HEK293 (cell line): ENCODE data around the gene SRP9.

Experiments
- BCL11A ChIP-seq: fragments of 450-650 bp; formaldehyde crosslinking; IDR thresholded peaks from 2 replicates; pipeline ENCODE4 v1.5.1; 2016; ENCODE audit warnings: low read depth, missing biosample characterization, missing genetic modification characterization
- BCL11B ChIP-seq: fragments of 450-650 bp; formaldehyde crosslinking; IDR thresholded peaks from 2 replicates; pipeline ENCODE4 v1.5.1; 2016; ENCODE audit warnings: low read depth, missing biosample characterization, missing genetic modification characterization
- GLI4 ChIP-seq: fragments of 450-650 bp; formaldehyde crosslinking; IDR thresholded peaks from 2 replicates; pipeline ENCODE4 v1.5.1; 2016; ENCODE audit warnings: missing biosample characterization, missing genetic modification characterization
- HOXD13 ChIP-seq: sonication (generic); formaldehyde crosslinking; IDR thresholded peaks from 2 replicates; pipeline ENCODE4 v1.8.0; 2022; ENCODE audit warnings: missing genetic modification reagents, borderline replicate concordance
- PRDM1 ChIP-seq: fragments of 450-650 bp; formaldehyde crosslinking; IDR thresholded peaks from 2 replicates; pipeline ENCODE4; 2016; ENCODE audit warnings: missing biosample characterization, missing genetic modification characterization
- TCF7L2 ChIP-seq: IDR thresholded peaks from 2 replicates; pipeline ENCODE4 v1.6.1; 2011; ENCODE audit warnings: low read depth, mild to moderate bottlenecking, inconsistent platforms, low read length, moderate library complexity, borderline replicate concordance
- WT1 ChIP-seq: fragments of 450-650 bp; formaldehyde crosslinking; IDR thresholded peaks from 2 replicates; pipeline ENCODE4 v1.5.1; 2016; ENCODE audit warnings: missing biosample characterization, missing genetic modification characterization
- ZBTB48 ChIP-seq: fragments of 450-650 bp; formaldehyde crosslinking; IDR thresholded peaks from 2 replicates; pipeline ENCODE4 v1.5.1; 2016; ENCODE audit warnings: missing biosample characterization, missing genetic modification characterization
- ZBTB8A ChIP-seq: fragments of 450-650 bp; formaldehyde crosslinking; IDR thresholded peaks from 2 replicates; pipeline ENCODE4 v1.5.1; 2016; ENCODE audit warnings: missing biosample characterization, missing genetic modification characterization
- ZNF211 ChIP-seq: fragments of 450-650 bp; formaldehyde crosslinking; IDR thresholded peaks from 2 replicates; pipeline ENCODE4 v1.5.1; 2016; ENCODE audit warnings: low read depth, missing biosample characterization, missing genetic modification characterization
- ZNF239 ChIP-seq: fragments of 450-650 bp; formaldehyde crosslinking; IDR thresholded peaks from 2 replicates; pipeline ENCODE4 v1.5.1; 2016; ENCODE audit warnings: missing biosample characterization, missing genetic modification characterization
- ZNF354C ChIP-seq: fragments of 450-650 bp; formaldehyde crosslinking; IDR thresholded peaks from 2 replicates; pipeline ENCODE4 v1.5.1; 2016; ENCODE audit warnings: missing biosample characterization, missing genetic modification characterization, low read depth, borderline replicate concordance
- ZNF366 ChIP-seq: fragments of 450-650 bp; formaldehyde crosslinking; conservative IDR thresholded peaks from 2 replicates; pipeline ENCODE4 v1.5.1; 2016; ENCODE audit warnings: missing biosample characterization, missing genetic modification characterization
- ZNF391 ChIP-seq: fragments of 450-650 bp; formaldehyde crosslinking; IDR thresholded peaks from 2 replicates; pipeline ENCODE4 v1.5.1; 2016; ENCODE audit warnings: low read depth, missing biosample characterization, missing genetic modification characterization, borderline replicate concordance
- ZNF48 ChIP-seq: fragments of 450-650 bp; formaldehyde crosslinking; IDR thresholded peaks from 2 replicates; pipeline ENCODE4 v1.5.1; 2016; ENCODE audit warnings: missing biosample characterization, missing genetic modification characterization
- ZNF521 ChIP-seq: fragments of 450-650 bp; formaldehyde crosslinking; IDR thresholded peaks from 2 replicates; pipeline ENCODE4 v1.5.1; 2017; ENCODE audit warnings: missing biosample characterization, mild to moderate bottlenecking, missing genetic modification characterization
- ZNF544 ChIP-seq: fragments of 450-650 bp; formaldehyde crosslinking; IDR thresholded peaks from 2 replicates; pipeline ENCODE4 v1.5.0; 2017; ENCODE audit warnings: missing biosample characterization, missing genetic modification characterization
- ZNF571 ChIP-seq: fragments of 450-650 bp; formaldehyde crosslinking; IDR thresholded peaks from 2 replicates; pipeline ENCODE4 v1.5.0; 2017; ENCODE audit warnings: missing biosample characterization, missing genetic modification characterization
- ZNF596 ChIP-seq: fragments of 450-650 bp; IDR thresholded peaks from 2 replicates; pipeline ENCODE4 v1.5.0; 2018; ENCODE audit warnings: missing biosample characterization, mild to moderate bottlenecking, missing genetic modification characterization, moderate library complexity
- ZNF654 ChIP-seq: fragments of 450-650 bp; formaldehyde crosslinking; IDR thresholded peaks from 2 replicates; pipeline ENCODE4 v1.5.1; 2016; ENCODE audit warnings: low read depth, missing biosample characterization, missing genetic modification characterization
- ZNF664 ChIP-seq: fragments of 450-650 bp; formaldehyde crosslinking; IDR thresholded peaks from 2 replicates; pipeline ENCODE4 v1.5.1; 2016; ENCODE audit warnings: missing biosample characterization, missing genetic modification characterization
- ZNF701 ChIP-seq: fragments of 450-650 bp; formaldehyde crosslinking; IDR thresholded peaks from 2 replicates; pipeline ENCODE4 v1.5.1; 2016; ENCODE audit warnings: missing biosample characterization, missing genetic modification characterization
- ZNF791 ChIP-seq: fragments of 450-650 bp; formaldehyde crosslinking; IDR thresholded peaks from 2 replicates; pipeline ENCODE4 v1.5.1; 2016; ENCODE audit warnings: missing biosample characterization, missing genetic modification characterization
- TF ChIP-seq, protein P1 (sequence below): fragments of 450-650 bp; formaldehyde crosslinking; IDR thresholded peaks from 2 replicates; pipeline ENCODE4 v1.5.1; 2016; ENCODE audit warnings: missing biosample characterization, missing genetic modification characterization, borderline replicate concordance
- TF ChIP-seq, protein P2 (sequence below): fragments of 450-650 bp; formaldehyde crosslinking; IDR thresholded peaks from 2 replicates; pipeline ENCODE4 v1.5.1; 2016; ENCODE audit warnings: missing biosample characterization, missing genetic modification characterization, low read depth
- TF ChIP-seq, protein P3 (sequence below): fragments of 450-650 bp; formaldehyde crosslinking; IDR thresholded peaks from 2 replicates; pipeline ENCODE4 v1.5.1; 2016; ENCODE audit warnings: missing biosample characterization, missing genetic modification characterization
- TF ChIP-seq, protein P4 (sequence below): fragments of 450-650 bp; formaldehyde crosslinking; IDR thresholded peaks from 2 replicates; pipeline ENCODE4 v1.5.1; 2016; ENCODE audit warnings: missing biosample characterization, missing genetic modification characterization
- TF ChIP-seq, protein P5 (sequence below): fragments of 450-650 bp; formaldehyde crosslinking; IDR thresholded peaks from 2 replicates; pipeline ENCODE4 v1.5.1; 2016; ENCODE audit warnings: missing biosample characterization, missing genetic modification characterization
- TF ChIP-seq, protein P6 (sequence below): fragments of 450-650 bp; formaldehyde crosslinking; IDR thresholded peaks from 2 replicates; pipeline ENCODE4 v1.5.1; 2016; ENCODE audit warnings: missing biosample characterization, missing genetic modification characterization

The SRP9 gene

DNA sequence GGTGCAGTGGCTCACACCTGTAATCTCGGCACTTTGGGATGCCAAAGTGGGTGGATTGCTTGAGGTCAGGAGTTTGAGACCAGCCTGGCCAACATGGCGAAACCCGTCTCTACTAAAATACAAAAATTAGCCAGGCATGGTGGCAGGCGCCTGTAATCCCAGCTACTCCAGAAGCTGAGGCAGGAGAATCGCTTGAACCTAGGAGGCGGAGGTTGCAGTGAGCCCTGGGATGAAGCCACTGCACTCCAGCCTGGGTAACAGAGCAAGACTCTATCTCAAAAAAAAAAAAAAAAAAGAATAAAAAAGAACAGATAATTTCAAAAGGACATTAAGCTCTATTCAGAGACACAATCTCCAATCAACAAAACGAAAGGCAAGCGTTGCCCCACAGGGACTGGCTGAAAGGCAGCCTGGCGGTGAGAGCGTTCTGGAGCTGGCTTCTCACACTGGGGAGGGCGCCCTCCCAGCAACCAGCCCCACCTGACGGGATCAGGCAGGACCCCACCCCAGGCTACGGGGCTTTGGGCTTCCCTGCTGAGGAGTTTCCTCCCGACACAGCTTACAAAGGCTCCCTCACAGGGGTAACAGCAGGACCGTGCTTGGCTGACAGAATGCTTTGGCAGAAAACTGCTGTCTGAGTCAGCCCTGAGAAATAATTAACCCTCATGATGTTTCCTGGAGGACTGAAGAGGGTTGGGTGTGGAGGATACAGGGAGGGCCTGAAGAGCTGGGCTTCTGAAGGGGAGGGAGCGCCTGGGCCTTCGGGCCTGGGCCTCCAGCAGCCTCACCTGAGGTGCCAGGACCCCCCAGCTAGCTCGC, 31.1 kb upstream of the SRP9 start (continued):
- TF ChIP-seq, protein P1, sequence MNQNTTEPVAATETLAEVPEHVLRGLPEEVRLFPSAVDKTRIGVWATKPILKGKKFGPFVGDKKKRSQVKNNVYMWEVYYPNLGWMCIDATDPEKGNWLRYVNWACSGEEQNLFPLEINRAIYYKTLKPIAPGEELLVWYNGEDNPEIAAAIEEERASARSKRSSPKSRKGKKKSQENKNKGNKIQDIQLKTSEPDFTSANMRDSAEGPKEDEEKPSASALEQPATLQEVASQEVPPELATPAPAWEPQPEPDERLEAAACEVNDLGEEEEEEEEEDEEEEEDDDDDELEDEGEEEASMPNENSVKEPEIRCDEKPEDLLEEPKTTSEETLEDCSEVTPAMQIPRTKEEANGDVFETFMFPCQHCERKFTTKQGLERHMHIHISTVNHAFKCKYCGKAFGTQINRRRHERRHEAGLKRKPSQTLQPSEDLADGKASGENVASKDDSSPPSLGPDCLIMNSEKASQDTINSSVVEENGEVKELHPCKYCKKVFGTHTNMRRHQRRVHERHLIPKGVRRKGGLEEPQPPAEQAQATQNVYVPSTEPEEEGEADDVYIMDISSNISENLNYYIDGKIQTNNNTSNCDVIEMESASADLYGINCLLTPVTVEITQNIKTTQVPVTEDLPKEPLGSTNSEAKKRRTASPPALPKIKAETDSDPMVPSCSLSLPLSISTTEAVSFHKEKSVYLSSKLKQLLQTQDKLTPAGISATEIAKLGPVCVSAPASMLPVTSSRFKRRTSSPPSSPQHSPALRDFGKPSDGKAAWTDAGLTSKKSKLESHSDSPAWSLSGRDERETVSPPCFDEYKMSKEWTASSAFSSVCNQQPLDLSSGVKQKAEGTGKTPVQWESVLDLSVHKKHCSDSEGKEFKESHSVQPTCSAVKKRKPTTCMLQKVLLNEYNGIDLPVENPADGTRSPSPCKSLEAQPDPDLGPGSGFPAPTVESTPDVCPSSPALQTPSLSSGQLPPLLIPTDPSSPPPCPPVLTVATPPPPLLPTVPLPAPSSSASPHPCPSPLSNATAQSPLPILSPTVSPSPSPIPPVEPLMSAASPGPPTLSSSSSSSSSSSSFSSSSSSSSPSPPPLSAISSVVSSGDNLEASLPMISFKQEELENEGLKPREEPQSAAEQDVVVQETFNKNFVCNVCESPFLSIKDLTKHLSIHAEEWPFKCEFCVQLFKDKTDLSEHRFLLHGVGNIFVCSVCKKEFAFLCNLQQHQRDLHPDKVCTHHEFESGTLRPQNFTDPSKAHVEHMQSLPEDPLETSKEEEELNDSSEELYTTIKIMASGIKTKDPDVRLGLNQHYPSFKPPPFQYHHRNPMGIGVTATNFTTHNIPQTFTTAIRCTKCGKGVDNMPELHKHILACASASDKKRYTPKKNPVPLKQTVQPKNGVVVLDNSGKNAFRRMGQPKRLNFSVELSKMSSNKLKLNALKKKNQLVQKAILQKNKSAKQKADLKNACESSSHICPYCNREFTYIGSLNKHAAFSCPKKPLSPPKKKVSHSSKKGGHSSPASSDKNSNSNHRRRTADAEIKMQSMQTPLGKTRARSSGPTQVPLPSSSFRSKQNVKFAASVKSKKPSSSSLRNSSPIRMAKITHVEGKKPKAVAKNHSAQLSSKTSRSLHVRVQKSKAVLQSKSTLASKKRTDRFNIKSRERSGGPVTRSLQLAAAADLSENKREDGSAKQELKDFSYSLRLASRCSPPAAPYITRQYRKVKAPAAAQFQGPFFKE, result no peak
- no peak for TF ChIP-seq ZNF48 (tag by site-specific recombination)
- TF ChIP-seq ZNF366 (tag by site-specific recombination), result peak; percentile 52
- no peak for TF ChIP-seq BCL11A
- peak; percentile 72 for TF ChIP-seq WT1 (tag by site-specific recombination)
- peak; percentile 56; the same call in 1 of the 2 replicates for TF ChIP-seq ZBTB8A (tag by site-specific recombination)
- no peak for TF ChIP-seq ZBTB48
- no peak for TF ChIP-seq ZNF544 (tag by site-specific recombination)
- TF ChIP-seq ZNF596 (tag by site-specific recombination), result no peak
- TF ChIP-seq ZNF664 (tag by site-specific recombination), result no peak
- TF ChIP-seq BCL11B (tag by site-specific recombination), result no peak
- TF ChIP-seq, protein P2, sequence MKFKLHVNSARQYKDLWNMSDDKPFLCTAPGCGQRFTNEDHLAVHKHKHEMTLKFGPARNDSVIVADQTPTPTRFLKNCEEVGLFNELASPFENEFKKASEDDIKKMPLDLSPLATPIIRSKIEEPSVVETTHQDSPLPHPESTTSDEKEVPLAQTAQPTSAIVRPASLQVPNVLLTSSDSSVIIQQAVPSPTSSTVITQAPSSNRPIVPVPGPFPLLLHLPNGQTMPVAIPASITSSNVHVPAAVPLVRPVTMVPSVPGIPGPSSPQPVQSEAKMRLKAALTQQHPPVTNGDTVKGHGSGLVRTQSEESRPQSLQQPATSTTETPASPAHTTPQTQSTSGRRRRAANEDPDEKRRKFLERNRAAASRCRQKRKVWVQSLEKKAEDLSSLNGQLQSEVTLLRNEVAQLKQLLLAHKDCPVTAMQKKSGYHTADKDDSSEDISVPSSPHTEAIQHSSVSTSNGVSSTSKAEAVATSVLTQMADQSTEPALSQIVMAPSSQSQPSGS (tag by site-specific recombination), result no peak
- no peak for TF ChIP-seq ZNF391 (tag by site-specific recombination)
- no peak for TF ChIP-seq HOXD13 (CRISPR knock-in tag)
- TF ChIP-seq, protein P3, sequence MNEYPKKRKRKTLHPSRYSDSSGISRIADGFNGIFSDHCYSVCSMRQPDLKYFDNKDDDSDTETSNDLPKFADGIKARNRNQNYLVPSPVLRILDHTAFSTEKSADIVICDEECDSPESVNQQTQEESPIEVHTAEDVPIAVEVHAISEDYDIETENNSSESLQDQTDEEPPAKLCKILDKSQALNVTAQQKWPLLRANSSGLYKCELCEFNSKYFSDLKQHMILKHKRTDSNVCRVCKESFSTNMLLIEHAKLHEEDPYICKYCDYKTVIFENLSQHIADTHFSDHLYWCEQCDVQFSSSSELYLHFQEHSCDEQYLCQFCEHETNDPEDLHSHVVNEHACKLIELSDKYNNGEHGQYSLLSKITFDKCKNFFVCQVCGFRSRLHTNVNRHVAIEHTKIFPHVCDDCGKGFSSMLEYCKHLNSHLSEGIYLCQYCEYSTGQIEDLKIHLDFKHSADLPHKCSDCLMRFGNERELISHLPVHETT, result no peak
- no peak for TF ChIP-seq ZNF521 (tag by site-specific recombination)
- no peak for TF ChIP-seq ZNF701
- TF ChIP-seq ZNF571 (tag by site-specific recombination), result no peak
- no peak for TF ChIP-seq GLI4 (tag by site-specific recombination)
- TF ChIP-seq, protein P4, sequence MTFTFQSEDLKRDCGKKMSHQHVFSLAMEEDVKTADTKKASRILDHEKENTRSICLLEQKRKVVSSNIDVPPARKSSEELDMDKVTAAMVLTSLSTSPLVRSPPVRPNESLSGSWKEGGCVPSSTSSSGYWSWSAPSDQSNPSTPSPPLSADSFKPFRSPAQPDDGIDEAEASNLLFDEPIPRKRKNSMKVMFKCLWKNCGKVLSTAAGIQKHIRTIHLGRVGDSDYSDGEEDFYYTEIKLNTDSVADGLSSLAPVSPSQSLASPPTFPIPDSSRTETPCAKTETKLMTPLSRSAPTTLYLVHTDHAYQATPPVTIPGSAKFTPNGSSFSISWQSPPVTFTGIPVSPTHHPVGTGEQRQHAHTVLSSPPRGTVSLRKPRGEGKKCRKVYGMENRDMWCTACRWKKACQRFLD (tag by site-specific recombination), result no peak
- TF ChIP-seq, protein P5, sequence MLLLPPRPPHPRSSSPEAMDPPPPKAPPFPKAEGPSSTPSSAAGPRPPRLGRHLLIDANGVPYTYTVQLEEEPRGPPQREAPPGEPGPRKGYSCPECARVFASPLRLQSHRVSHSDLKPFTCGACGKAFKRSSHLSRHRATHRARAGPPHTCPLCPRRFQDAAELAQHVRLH, result no peak
- TF ChIP-seq ZNF239 (tag by site-specific recombination), result no peak
- TF ChIP-seq, protein P6, sequence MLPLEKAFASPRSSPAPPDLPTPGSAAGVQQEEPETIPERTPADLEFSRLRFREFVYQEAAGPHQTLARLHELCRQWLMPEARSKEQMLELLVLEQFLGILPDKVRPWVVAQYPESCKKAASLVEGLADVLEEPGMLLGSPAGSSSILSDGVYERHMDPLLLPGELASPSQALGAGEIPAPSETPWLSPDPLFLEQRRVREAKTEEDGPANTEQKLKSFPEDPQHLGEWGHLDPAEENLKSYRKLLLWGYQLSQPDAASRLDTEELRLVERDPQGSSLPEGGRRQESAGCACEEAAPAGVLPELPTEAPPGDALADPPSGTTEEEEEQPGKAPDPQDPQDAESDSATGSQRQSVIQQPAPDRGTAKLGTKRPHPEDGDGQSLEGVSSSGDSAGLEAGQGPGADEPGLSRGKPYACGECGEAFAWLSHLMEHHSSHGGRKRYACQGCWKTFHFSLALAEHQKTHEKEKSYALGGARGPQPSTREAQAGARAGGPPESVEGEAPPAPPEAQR, result no peak
- TF ChIP-seq TCF7L2, result no peak
- no peak for TF ChIP-seq ZNF211 (tag by site-specific recombination)
- no peak for TF ChIP-seq PRDM1 (tag by site-specific recombination)
- no peak for TF ChIP-seq ZNF791
- no peak for TF ChIP-seq ZNF354C
- TF ChIP-seq ZNF654 (tag by site-specific recombination), result no peak
